Activated CD4-positive, alpha-beta T cell treated with anti-CD3 and anti-CD28 coated beads for 4 hours (primary cell): ENCODE data around the gene CCDC137.
"Not testable (repeated sequence)": the region's sequence is repeated elsewhere in the genome, so short reads cannot be mapped to it uniquely, and the experiment has no call there.

Source experiments
- DNase-seq, 2 donors: peaks; one replicate each; pipeline ENCODE4 v3.0.0-alpha.2; 2020

The CCDC137 gene

DNA sequence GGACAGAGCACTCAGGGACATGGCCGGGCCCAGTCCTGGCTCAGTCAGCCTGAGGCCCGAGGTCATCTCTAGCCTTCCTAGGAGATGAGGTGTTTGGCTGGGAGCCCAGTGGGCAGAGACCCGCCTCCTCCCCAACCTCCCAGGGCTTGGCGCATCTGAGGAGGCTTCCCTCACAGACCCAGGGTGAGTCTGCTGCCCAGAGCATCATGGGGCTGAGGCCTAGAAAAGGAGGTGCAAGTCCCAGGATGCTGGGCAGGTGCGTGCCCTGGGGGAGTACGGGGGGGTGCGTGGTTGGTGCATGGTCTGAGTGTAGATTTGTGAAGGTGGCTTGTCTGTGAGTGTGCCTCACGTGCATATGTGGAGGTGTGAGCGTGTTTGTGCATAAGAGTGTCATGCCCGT lies 14.8 kb upstream of the CCDC137 start:
- no peak for DNase-seq

DNA sequence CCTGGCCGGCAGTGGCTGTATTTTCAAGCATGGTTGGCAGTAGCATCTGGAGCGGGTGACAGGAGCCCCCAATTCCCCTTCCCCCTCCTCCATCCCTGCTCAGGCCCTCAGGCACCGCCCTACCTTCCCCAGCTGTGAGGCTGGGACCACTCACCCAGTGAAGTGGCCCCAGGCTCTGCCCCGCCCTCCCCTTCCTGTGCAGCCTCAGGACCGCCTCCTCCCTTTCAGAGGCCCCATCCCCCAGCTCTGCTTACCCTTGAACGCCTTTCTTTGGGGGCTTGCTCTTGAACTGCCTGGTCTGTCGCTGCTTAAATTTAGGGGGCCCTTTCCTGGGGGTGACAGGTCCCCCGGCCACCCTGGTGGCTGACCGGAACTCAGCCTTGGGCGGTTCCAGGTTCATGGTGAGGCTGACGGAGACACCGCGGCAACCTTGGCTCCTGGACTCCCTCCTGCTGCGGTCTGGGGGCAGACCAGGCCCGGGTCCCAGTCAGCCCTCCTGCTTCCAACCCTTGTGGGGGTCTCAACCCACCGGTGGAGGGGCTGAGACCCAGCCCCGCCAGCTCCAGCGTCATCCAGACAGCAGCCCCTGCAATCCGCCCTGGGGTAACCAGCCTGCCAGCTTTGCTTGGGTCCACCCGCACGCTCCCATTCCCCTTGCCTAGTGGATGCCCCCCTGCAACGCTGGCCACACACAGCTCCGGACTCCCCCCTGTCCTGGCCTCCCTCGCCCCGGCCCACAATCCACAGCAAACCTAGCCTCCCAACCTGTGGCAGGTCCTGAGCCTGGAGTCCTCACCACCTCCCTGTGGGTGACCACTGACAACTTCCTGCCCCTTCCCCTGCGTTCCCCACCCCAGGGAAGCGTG lies 13.4 kb upstream of the CCDC137 start:
- DNase-seq: no peak

DNA sequence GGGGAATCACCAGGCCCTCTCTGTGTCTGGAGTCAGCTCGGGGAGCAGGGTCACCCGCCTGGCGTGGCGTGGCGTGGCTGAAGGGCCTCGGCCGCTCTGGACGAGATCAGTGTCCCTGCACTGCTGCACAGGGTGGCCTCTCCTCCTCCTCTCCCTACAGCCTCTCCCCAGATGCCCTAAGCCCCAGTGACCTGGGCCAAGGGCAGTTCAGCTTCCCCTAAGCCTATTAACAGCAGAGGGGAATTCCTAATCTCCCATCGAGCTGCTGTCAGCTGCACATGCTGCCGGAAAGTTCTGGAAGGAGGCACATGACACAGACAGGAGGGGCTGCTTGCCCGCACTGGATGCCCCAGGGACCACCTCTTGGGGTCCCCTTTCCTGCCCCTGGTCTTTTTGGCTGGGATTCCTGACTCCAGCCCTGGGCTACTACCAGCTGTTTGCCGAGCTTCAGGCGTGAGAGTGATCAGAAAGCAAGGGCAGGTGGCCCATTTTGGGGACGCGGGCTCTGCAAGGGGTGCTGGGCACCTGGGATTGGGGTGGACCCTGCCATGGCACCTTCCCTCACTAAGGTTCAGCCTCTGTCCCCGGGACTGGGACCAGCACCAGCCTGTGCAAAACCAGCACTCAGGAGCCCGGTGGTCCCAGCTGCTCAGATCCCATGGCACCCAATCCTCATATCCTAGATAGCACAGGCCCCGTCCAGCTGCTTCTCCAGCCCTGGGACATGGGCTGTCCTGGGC lies 11.0 kb upstream of the CCDC137 start:
- no peak for DNase-seq

DNA sequence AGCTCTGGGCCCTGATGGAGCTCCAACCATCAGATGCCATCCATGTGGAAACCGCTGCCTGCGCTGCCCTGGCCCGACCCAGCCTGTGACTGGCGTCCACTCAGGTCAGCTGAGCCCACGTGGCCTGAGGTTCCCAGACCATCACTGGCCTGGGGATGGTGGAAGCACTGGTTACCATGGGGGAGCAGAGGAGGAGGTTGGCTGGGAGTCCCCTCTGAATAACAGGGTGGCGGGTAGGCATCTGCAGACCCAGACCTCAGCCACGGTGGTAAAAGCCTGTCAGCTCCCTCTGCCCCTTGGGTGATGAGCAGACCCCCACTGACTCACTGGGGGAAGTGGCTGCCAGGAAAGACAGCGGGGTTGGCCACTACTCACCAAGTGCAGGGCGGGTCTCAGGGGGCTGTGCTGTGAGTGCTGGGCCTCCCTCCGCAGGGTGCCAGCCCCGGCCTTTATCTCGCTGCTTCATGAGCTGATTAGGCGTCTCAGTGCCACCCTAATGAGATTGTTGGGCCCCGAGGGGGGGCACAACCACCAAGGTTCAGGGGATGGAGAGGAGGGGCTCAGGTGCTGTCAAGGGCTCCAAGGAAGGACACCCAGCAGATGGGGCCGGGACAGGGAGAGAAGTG lies 10.3 kb upstream of the CCDC137 start, which contains the start of gene PDE6G:
Gene PDE6G (minus strand): TSS at position 425 of the 626 bp plus-strand sequence. CDS start 3,237 bp downstream, outside the sequence.
- DNase-seq: no peak

DNA sequence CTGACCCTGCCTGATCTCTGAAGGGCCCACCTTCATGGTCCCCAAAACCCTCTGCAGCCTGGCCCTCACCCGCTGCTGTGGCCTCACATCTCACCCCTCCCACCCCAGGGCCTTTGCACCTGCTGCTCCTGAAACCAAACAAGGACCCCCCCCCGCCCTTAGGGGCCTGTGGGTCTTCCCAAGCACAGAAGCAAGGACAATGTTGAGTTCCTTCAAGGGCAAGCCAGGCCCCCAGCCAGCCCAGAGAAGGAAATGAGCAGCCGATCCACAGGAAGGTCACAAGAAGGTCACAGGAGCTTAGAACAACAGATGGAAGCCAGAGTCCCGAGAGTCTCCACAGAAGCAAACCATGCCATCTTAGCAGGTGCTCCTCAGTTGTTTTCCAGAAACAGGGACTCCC lies 9.7 kb upstream of the CCDC137 start:
- no peak for DNase-seq

DNA sequence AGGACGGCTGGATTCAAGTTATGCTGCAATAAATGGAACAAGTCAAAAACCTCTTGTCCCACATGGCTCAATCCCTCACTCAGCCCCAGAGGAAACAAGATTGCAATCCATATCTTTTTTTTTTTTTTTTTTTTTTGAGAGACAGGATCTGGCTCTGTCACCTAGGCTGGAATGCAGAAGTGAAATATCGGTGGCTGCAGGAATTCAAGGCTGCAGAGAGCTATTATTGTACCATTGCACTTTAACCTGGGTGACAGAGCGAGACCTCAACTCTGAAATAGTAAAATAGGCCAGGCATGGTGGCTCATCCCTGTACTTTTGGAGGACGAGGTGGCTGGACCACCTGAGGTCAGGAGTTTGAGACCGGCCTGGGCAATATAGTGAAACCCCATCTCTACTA lies 7.5 kb upstream of the CCDC137 start:
- DNase-seq: no peak

DNA sequence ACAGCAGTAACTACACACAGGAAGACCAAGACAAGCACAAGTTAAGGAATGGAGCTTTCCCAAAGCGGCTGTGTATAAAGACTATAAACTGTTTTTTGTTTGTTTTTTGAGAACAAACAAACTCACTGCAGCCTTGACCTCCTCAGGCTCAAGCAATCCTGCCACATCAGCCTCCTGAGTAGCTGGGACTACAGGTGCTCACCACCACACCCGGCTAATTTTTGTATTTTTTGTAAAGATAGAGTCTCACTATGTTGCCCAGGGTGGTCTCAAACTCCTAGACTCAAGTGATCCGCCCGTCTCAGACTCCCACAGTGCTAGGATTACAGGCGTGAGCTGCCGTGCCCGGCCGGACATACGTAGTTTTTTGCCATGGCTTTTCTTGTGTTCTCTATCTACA lies 6.1 kb upstream of the CCDC137 start:
- DNase-seq: no peak

DNA sequence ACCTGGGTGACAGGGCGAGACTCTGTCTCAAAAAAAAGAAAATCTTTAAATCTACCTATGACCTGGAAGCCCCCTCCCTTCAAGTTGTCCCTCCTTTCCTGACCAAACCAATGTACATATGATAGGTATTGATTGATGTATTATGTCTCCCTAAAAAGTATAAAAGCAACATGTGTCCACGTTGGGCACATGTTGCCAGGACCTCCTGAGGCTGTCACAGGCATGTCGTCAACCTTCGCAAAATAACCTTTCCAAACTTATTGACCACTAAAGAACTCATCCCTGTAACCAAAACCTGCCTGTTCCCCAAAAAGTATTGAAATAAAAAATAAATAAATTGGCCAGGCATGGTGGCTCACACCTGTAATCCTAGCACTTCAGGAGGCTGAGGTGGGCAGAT lies 4.5 kb upstream of the CCDC137 start:
- DNase-seq: no peak

DNA sequence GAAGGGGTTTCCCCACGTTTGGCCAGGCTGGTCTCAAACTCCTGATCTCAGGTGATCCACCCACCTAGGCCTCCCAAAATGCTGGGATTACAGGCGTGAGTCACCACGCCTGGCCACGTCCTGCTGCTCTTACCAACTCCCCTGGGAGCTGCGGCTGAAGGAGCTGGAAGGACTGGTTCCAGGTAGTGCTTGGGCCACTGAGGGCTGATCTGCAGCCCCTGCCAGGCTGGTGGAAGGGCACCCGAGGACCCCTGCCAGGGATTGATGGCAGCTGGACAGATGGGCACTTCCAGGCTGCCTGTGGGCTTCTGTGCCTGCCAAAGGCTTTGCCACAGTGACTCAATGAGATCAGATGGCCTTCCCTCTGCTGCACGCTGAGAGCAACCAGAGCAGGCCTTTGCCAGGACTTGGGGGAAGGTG lies 2.5 kb upstream of the CCDC137 start:
- DNase-seq: no peak

DNA sequence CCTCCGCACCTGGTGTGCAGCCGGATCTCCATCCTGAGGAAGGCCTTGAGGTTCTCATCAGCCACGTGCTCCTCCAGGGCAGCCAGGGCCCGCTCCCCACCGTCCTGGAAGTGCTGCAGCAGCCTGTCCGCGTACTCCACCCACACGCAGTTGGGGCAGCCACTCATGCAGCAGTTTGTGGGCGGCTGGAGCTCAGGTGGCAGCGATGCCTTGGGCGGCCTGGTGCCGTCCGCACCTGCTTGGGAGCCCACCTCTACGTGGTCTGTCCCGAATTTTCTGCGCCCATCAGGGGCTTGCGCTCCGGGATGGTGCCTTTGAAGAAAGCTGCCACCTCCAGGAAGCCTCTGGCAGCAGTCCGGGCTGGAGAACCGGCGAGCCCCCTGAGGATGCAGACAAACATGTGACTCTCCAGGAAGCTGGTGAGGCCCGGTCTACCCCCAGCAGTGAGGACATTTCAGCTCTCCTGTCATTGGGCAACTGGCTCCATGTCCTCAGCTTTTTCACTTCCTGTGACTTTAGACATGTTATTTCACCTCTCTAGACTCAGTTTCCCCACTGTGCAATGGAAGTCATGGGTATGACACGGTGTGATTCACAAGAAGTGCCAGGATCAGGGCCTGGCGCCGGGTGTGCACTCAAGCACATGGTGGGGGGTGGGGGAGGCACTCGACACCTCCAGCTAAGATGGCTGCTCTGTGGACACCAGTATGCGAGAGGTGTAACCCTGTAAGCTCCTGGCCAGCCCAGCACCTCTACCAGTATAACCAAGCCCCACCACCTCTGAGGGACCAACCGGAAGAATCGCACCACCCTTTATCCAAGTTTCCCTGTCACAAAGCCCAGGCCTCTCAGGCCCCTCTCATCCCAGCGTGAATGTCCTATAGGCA lies 1.1 kb upstream of the CCDC137 start:
- peak; percentile 58 to 69 for DNase-seq

DNA sequence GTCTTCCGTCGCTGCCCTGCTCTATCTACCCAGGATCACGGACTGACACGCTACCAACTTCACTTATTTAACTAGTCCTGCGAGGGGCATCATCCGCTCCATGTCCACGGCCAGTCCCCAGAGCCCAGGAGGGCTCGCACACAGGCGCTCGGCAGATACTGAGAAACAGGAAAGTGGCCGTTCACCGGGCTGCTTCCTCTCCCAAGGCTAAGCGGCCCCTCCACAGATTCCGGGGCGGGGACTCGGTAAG lies 520 bp upstream of the CCDC137 start:
- DNase-seq: peak in 1 of 2 donors; percentile 25

DNA sequence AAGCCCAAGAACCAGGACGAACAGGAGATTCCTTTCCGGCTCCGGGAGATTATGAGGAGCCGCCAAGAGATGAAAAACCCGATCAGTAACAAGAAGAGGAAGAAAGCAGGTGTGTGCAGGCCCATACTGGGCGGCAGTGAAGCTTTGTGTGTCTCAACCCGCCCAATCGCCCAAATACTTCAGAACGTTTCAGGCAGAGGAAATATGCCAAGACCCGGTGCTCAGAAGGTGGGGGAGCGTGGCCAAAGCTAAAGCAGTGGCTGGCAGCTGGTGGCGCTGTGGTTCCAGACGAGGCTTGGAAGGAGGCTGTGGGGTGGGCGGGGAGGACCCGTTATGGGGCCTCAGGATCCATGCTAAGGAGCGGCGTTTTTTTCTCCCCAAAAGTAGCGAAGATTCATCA lies 1.2 kb downstream of the CCDC137 start:
- no peak for DNase-seq

DNA sequence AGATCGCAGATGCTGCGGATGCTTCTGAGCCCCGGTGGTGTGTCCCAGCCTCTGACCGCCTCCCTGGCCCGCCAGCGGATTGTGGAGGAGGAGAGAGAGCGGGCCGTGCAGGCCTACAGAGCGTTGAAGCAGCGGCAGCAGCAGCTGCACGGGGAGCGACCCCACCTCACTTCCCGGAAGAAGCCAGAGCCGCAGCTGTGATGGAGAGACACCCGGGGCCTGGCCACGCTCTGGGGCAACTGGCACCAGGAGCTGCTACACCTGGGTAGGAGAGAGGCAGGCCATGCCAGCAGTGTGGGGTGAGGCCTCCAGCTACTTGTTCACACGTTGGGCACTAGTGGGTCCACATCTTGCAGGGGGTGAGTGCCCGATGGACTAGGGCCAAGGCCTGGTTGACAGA lies 6.0 kb downstream of the CCDC137 start:
- no peak for DNase-seq

DNA sequence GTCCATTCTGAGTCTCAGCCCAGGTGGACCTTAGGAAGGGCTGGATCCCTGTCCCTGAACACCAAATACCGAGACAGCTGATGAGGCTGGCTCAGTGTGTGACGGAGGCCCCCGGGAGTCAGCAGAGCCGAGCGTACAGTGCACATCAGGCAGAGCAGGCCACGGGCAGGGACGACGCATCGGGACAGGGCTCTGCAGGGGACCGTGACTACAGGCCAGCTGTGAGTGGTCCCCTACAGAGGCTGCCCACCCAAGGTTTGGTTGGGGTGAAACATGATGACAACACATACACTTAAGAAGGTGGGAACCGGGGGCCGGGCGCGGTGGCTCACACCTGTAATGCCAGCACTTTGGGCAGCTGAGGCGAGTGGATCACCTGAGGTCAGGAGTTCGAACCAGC lies 6.4 kb downstream of the CCDC137 start:
- no peak for DNase-seq

DNA sequence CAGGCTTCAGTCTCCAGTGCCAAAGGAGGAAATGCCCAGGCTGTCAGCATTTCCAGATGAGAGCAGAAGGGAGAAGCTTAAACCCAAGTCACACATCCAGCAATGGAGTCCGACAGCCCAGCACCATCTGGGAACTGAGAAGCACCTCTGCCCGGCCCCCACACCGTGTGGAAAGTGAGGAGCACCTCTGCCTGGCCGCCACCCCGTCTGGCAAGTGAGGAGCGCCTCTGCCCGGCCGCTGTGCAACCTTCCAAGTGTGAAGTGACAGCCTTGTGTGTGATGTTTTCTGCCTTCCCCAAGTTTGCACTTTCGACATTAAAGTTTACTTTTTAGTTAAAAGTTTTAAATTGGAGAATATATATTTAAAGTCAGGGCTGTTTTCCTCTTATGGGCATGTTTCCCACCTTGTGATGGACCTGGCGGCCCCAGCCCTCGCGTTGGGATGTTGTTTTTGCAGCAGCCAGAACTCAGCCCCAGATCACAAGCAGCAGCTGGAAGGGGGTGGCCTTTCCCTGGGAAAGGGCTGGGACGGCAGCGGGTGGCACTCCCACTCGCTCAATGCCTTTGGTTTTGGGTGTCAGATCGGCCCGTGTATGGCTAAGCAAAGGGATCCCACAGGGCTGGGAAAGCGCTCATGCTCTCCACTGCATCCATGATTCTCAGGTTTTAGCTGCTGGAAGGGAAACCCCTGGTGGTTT lies 7.2 kb downstream of the CCDC137 start:
- DNase-seq: no peak

DNA sequence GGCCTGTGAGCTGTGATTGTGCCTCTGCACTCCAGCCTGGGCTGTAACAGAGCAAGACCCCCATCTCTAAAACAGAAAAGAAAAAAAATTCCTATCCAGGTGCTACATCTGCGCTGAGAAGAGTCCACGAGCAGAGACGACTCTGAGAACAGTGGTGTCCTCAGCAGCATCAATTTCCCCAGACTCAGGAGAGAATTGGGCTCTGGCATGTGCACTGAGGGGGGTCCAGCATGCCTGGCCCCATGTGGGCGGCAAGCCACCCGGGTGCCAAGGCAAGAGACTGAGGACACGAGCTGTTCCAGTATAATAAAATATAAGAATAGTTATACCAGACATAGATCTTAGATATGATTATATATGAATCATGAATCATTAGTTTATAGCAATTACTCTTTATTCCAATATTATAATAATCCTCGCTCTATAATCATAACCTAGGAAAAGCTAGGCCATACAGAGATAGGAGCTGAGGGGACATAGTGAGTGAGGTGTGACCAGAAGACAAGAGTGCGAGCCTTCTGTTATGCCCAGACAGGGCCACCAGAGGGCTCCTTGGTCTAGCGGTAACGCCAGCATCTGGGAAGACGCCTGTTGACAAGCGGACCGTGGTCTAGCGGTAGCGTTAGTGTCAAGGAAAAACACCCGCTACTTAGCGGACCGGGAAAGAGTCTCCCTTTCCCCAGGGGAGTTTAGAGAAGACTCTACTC lies 9.1 kb downstream of the CCDC137 start:
- not testable (repeated sequence) for DNase-seq

DNA sequence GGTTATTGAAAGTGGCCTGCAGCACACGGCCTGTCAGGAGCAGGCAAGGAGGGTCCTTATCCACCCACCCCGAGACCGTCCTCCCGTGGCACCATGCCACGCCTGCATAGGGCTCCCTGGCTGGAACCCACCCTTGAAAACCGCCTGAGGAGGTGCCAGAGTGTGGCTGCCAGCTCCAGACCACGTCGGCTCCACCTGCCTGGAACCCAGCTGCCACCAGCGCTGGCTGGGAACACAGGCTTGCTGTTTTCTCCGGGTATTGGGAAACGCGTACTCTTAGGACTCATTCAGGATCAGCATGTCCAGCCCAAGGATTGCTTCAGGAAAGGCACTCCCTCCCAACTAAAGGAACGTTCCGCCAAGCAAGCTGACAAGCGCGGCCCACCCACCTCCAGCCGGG lies 10.4 kb downstream of the CCDC137 start:
- no peak for DNase-seq

DNA sequence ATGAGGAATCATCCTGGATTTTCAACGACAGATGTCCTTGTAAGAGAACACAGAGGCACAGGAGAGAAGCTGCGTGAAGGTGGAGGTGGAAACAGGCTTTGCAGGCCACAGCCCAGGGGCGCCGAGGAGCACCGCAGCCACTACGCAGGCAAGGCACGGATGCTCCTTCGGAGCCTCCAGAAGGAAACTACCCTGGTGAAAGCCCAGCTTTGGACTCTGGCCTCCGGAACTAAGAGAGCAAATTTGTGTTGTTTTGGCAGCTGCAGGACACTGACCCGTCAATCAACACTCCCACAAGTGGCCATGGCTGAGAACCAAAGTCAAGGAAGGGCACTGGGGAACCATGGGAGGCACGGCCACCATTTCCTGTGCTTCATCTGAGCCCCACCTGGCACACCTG lies 13.6 kb downstream of the CCDC137 start:
- DNase-seq: no peak

DNA sequence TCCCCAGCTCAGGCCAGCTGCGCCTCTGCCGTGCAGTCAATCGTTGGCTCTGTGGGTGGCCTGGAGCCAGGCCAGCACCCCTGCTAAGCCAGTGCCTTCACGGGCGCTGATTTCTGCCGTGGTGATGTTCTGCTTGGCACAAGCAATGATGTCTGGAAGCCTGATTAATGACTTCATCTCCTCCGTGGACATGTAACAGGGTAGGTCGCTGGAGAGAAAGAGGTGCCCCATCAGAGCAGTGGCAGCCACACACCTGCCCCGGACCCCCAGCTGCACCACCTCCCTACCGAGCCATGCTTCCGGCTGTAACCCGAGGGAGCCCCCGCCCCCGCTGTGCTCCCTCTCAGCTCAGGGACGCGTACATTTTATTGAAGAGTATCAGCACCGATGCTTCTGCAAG lies 15.1 kb downstream of the CCDC137 start:
- no peak for DNase-seq

DNA sequence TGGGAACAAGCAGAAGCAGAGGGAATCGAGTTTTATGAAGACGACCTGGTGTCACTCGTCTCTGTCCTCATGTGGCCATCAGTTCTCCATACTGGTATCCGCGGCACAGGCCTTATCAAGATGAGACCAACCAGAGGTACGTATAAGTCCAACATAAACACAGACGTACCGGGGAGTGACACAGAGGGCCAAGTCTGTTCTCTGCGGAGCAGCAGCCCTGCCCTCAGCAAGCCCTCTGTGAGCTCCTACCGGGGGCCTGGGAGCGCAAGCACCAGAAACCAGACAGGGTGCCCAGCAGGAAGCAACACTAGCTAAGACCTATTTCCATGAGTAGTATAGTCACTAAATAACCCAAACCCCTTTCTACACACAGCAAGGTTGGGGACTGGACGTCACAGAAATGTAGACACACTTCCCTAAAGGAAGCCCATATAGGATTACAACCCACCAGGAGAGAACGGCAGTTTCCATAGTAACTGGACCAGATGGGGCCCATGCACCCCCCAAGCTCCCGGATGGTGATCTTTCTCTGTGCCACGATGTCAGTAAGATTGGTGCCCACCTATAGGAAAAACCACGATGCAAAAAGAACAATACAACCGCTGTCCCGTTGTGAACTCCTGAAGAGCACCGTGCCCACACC lies 16.1 kb downstream of the CCDC137 start:
- DNase-seq: no peak

DNA sequence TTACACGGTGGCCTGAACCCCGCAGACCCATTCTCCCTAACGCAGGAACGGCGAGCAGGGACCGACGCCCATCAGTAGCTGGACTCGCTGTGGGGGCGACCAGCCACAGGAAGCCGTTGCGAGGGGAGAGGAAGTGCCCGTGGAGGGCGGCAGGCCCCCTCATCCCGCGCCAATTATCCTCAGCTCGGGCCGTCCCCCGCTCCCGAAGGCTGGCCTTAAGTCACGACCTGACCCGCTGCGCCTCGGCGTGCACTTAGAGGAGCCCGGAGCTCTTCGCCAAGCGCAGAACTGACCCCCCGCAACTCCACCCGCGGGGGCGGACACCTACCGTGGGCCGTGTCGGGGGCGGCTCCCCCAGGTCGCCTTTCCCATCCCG lies 16.7 kb downstream of the CCDC137 start:
- DNase-seq: no peak
